ENCODE measurements around the gene GDPGP1.

The GDPGP1 gene

GRCh38 chr15:90203922-90204321 is 30.1 kb upstream of the GDPGP1 start:
- no peak for DNase-seq (ENCODE audit: low read depth in 2 of 2)

GRCh38 chr15:90205050-90205848 is 28.8 kb upstream of the GDPGP1 start:
- DNase-seq (ENCODE audit: low read depth in 2 of 2) = no peak

- DNase-seq (ENCODE audit: low read depth in 2 of 2) = no peak
Measured at GRCh38 chr15:90205886-90206285, 28.1 kb upstream of the GDPGP1 start.

- DNase-seq (ENCODE audit: low read depth in 2 of 2) = no peak
Measured at GRCh38 chr15:90207252-90207651, 26.8 kb upstream of the GDPGP1 start.

- DNase-seq (ENCODE audit: low read depth in 2 of 2) = no peak
Measured at GRCh38 chr15:90208356-90208755, 25.7 kb upstream of the GDPGP1 start.

GRCh38 chr15:90209591-90209990 is 24.4 kb upstream of the GDPGP1 start:
- DNase-seq (ENCODE audit: low read depth in 2 of 2) = no peak

- DNase-seq (ENCODE audit: low read depth in 2 of 2) = no peak
Measured at GRCh38 chr15:90210593-90210992, 23.4 kb upstream of the GDPGP1 start.

- DNase-seq (ENCODE audit: low read depth in 2 of 2) = no peak
Measured at GRCh38 chr15:90211009-90211408, 23.0 kb upstream of the GDPGP1 start.

- no peak for DNase-seq (ENCODE audit: low read depth in 2 of 2)
Measured at GRCh38 chr15:90211440-90212143, 22.4 kb upstream of the GDPGP1 start.

GRCh38 chr15:90212221-90213098 is 21.5 kb upstream of the GDPGP1 start:
- no peak for DNase-seq (ENCODE audit: low read depth in 2 of 2)

- no peak for DNase-seq (ENCODE audit: low read depth in 2 of 2)
Measured at GRCh38 chr15:90213122-90213817, 20.7 kb upstream of the GDPGP1 start.

- DNase-seq (ENCODE audit: low read depth in 2 of 2) = no peak
Measured at GRCh38 chr15:90213818-90214204, 20.2 kb upstream of the GDPGP1 start.

- DNase-seq (ENCODE audit: low read depth in 2 of 2) = no peak
Measured at GRCh38 chr15:90214553-90215196, 19.3 kb upstream of the GDPGP1 start.

- DNase-seq (ENCODE audit: low read depth in 2 of 2) = no peak
Measured at GRCh38 chr15:90217671-90218394, 16.2 kb upstream of the GDPGP1 start.

GRCh38 chr15:90219421-90220141 is 14.4 kb upstream of the GDPGP1 start:
- DNase-seq (ENCODE audit: low read depth in 2 of 2) = peak in 1 of 2 donors; percentile 41

- DNase-seq (ENCODE audit: low read depth in 2 of 2) = no peak
Measured at GRCh38 chr15:90221246-90221900, 12.6 kb upstream of the GDPGP1 start.

- DNase-seq (ENCODE audit: low read depth in 2 of 2) = no peak
Measured at GRCh38 chr15:90222547-90222946, 11.5 kb upstream of the GDPGP1 start.

- no peak for DNase-seq (ENCODE audit: low read depth in 2 of 2)
Measured at GRCh38 chr15:90223441-90224165, 10.4 kb upstream of the GDPGP1 start.

- no peak for DNase-seq (ENCODE audit: low read depth in 2 of 2)
Measured at GRCh38 chr15:90225047-90225446, 9.0 kb upstream of the GDPGP1 start.
